NB4 (cell line): ENCODE data around the gene MINDY4B.

Experiments
- POLR2A ChIP-seq: IDR thresholded peaks from 2 replicates; pipeline ENCODE4 v1.6.1; 2011; ENCODE audit warnings: mild to moderate bottlenecking; ENCODE audit not compliant: insufficient read length; ENCODE audit errors: extremely low read depth
- TF ChIP-seq, protein P1 (sequence below): IDR thresholded peaks from one replicate; pipeline ENCODE4 v1.5.1; 2012; ENCODE audit warnings: low read depth, low read length
- TF ChIP-seq, protein P2 (sequence below): IDR thresholded peaks from 2 replicates; pipeline ENCODE4 v1.6.1; 2011; ENCODE audit warnings: low read depth, low read length

DNA sequence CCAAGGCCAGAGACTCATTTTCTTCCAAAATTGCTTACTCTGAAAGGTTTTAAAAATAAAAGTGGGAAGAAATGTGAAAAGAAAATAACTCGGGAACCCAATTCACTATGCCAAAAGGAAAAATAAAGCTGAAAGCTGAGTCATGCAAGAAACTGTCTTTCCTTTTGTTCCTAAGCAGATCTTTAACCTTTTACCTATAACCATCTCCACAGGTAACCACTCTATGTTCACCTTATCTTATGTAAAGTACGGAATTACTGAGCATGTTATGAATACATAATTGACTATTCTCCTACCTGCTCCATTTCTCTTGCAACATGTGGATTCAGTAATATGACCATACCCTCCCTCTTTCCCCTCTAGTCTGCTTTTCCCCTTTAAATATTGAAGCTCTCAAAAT lies 62.0 kb downstream of the MINDY4B start:
- no peak for TF ChIP-seq POLR2A
- TF ChIP-seq, protein P1, sequence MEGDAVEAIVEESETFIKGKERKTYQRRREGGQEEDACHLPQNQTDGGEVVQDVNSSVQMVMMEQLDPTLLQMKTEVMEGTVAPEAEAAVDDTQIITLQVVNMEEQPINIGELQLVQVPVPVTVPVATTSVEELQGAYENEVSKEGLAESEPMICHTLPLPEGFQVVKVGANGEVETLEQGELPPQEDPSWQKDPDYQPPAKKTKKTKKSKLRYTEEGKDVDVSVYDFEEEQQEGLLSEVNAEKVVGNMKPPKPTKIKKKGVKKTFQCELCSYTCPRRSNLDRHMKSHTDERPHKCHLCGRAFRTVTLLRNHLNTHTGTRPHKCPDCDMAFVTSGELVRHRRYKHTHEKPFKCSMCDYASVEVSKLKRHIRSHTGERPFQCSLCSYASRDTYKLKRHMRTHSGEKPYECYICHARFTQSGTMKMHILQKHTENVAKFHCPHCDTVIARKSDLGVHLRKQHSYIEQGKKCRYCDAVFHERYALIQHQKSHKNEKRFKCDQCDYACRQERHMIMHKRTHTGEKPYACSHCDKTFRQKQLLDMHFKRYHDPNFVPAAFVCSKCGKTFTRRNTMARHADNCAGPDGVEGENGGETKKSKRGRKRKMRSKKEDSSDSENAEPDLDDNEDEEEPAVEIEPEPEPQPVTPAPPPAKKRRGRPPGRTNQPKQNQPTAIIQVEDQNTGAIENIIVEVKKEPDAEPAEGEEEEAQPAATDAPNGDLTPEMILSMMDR: no peak
- TF ChIP-seq, protein P2, sequence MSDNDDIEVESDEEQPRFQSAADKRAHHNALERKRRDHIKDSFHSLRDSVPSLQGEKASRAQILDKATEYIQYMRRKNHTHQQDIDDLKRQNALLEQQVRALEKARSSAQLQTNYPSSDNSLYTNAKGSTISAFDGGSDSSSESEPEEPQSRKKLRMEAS: no peak
